GM21526 (cell line): ENCODE measurements around the gene PSMB7.

ENCODE experiments used
- ATAC-seq: cut with Tn5 transposase; IDR thresholded peaks from one replicate; pipeline ENCODE4 v1.9.1; 2021; ENCODE audit warnings: moderate library complexity; ENCODE audit not compliant: unreplicated experiment, low FRiP score

PSMB7 gene

DNA sequence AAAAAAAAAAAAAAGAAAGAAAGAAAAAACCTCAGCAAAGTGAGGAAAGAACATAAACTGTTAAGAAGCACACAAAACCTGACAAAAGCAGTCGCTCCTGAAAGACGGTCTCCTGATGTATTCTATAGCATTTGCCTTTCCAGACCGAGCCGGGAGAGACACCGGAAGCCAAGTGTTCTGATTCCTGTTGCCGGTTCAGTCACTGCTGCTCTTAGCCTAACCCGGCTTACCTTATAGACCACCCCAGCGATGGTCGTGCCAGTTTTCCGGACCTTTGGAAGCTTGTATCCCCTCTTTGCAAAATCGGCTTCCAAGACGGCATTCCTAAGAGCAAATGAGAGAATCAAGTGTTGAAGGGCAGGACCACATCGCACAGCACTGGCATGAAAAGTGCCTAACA, 630 bp downstream of the PSMB7 start:
- ATAC-seq = no peak

DNA sequence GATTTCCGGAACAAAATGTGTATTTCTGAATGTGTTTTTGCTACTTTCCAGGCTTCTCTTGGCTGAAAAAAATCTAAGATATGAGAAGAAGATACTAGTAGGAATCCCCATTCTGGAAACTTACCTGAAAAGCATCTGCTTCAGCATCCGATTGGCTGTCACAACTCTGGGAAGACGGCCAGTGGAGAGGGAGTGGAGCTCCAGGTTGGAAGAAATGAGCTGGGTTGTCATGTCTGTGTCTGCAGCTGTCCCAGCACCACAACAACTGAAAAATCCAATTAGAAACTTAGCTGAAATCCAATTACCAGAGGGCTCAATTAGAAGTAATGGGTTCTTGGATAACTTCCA, 3.0 kb downstream of the PSMB7 start:
- no peak for ATAC-seq

DNA sequence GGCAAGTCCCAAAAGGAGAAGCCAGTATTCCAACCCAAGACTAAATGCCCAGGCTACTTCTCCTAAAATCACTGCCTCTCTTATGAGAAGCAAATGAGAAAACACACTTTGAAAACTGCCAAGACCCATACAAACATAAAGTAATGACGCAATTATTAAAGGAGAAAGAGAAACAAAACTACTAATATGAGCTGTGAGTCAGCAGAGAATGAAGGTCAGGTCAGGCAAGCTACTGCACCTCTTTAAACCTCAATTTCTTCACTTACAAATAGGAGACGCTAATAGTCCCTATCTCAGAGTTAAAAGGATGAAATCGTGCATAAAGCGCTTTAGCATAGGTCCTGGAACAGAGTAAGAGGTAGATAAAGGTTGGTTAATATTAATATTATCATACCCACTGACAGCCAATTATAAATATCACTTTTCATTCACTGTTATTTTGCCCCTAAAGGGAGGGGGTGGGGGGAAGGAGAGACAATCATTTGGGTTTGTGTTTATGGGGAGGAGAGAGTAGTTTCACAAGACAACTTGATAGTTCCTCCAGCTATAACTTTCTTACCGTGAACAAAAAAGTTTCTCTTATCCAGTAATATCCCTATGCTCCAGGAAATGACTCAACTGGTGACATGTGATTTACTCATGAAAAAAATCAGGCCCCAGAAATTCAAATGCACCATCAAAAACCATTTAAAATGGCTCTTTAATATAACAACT, 3.6 kb downstream of the PSMB7 start:
- ATAC-seq = no peak

DNA sequence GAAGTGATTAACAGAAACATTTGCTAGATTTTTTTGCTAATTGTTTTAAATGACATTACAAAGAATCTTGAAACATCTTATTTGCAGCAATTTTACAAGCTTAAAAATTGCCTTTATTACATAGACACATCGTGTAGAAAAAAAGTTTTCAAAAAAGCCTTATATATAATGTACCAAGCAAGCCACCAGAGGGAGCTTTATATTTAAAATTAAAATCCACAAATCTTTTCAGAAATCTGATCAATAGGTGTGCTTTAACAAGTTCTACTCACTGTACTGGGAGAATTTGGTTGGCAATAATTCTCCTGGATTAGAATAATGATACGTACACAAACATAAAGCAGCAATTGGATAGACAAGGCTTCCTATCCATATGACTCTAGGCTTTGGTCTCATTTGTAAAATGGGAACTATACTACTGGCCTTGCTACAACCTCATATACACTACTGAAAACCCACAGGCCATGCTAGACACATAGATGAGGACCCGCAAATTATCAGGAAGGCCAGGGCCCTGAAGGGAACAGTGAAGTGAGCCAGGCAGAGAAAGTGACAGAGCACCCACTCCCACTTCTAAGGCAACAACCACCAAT, 4.8 kb downstream of the PSMB7 start:
- no peak for ATAC-seq

DNA sequence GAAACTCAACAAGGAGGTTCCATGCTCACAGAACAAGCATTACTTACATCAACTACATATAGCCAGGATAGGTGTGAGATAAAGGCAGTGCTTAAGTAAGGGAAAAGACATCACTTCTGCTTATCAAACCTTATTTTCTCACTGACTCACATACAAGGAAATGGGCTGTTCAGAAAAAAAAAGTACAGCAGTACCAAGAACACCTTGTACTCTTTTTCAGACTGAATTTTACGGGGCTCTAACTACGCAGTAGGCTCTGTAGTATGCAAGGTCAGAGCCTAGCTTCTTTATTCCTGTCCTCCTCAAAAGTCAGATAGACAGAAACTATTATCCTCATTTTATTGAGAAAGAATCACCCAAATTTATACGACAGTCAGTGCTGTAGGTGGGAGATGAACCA, 5.8 kb downstream of the PSMB7 start:
- no peak for ATAC-seq

DNA sequence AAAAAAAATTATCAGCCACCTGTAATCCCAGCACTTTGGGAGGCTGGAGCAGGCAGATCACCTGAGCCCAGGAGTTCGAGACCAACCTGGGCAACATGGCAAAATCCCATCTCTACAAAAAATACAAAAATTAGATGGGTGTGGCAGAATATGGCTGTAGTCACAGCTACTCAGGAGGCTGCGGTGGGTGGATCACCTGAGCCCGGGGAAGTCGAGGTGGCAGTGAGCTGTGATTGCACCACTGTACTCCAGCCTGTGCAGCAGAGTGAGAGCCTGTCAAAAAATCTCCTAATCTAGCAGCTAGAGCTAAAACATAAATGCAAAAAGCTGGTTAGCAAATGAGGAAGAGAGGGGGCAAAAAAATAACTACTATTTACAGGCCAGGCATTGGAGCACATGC, 12.0 kb downstream of the PSMB7 start:
- ATAC-seq = no peak

DNA sequence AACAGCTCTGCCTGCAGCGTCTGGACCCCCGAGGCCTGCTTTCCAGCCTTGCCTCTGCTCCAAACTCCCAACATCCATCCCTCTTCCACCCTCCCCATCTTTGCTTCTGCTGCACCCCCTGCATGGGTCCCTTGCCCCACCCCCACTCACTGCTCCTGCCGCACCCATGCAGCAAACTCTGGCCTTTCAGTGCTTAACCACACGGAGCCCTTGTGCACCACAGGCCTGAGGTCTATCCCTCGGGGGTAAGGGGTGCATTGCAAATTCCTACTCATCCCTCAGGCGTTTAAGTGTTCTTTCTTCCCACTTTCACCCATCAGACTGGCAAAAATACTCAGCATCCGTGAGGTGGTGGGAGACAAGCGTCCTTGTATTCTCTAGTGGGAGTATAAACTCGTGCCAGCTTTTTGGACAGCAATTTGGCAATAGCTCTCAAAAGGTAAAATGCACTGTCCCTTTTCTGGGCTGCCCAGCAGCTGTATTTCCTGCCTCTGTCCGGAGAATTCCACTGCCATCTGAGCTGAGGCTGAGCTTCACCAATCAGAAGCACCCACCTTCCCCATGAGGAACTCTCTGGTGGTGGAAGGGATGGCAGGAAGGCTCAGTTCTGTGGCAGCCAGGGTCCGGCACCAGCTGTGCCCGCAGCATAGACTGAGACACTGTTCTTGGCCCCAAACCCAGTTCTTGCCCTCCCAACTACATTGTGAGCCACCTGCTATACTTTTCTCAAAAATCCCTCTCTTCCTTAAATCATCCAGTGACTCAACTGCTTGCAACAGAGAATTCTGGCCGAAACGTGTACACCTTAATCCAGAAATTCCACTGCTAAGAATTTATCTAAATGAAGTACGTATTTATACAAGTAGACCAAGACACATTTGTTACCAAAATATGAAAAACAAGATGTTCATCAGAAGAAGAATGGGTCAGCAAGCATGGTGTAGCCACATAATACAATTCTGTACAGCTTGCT, 15.0 kb downstream of the PSMB7 start:
- no peak for ATAC-seq

DNA sequence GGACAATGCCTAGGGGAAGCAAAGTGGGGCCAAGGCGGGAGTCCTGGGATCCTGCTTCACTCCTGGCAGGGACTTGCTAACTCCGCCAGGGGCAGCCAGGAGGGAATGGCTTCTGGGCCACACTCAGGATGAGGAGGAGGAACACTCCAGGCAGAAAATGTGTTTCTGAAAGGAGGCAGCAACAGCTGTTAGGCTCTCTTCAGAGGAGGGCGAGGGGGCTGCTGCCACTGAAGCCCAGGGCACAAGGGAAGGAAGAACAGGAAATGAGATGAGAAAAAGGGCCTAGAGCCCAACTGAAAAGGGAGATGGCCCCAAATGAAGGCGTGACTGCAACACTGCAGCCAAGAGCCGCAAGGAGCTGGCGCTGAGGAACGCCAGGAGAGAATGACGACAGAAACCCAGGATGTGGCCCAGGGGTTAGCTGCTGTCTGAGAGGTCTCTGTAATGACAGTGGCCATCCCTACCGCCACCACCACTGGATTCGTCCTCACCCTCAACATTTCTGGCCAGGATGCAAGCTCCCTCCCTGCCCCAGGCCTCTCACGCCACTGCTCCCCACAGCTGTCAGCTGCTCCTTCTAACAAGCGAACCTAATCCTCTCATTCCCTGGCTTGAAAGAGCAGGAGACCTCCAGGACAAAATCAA, 15.8 kb downstream of the PSMB7 start:
- ATAC-seq = no peak

DNA sequence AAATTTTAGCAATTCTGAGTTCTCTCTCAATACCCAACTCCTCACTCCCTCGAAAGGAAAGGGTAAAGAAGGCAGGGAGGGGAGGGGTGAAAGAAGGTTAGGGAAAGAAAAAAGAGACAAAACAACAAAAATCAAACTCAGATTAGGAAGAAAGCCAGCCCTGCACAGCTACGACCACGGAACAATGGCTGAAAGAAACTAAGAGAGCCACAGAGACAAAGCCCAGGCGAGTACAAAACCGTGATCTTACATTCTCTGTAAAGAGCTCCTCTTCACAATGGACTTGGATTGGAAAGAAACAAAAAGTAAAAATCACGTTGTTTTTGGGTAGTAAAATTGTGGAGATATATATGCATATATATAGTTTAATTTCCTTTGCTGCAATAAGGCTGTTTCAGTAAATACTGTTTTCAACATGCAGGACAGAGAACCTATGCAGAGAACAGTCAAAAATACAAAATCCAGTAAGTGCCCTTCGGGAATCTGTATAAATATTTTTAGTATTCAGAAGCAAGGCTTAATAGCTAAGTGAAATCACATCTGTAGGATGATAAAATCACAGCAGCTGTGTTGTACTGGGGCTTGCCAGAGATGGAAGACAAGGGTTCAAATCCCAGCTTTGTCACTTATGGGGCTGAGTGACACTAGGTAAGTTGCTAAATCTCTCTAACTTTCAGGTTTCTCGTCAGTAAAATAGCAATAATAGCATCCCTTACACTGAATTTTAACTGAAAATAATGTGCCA, 16.9 kb downstream of the PSMB7 start:
- ATAC-seq = no peak

DNA sequence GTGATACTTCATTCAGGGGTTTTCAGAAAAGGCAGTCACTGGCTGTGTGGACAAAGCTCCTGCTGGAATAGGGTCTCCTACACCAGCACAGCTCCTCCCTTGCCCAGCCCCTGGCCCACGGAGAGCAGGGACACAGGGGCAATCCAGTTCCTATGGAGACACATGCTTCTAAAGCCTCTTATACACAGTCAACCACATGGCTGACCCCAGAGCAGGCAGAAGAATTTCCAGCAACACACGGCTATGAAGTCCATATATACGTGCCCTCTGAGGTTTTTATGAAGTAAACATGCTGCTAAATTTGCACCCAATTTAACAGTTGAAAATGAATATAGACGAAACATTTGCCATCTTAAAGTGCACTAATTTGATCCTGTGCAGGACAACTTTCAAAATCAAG, 19.4 kb downstream of the PSMB7 start:
- no peak for ATAC-seq

DNA sequence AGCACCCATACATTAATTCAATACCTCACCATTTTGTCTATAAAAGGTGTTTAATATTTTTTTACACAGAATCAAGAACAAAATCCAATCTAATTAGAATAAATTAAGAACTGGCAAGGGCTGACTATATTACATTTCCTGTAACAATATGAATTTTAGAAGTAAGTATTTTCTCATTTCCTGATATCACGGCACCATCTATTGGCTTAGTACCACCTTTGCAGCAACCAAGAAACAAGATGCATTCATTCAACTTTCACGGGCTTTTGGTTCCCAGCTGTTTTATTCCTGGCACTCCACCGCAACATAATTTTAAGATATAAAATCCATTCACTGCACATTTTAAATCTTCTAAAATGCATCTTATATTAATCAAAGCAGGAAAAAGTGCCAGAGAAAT, 20.6 kb downstream of the PSMB7 start:
- ATAC-seq = no peak

DNA sequence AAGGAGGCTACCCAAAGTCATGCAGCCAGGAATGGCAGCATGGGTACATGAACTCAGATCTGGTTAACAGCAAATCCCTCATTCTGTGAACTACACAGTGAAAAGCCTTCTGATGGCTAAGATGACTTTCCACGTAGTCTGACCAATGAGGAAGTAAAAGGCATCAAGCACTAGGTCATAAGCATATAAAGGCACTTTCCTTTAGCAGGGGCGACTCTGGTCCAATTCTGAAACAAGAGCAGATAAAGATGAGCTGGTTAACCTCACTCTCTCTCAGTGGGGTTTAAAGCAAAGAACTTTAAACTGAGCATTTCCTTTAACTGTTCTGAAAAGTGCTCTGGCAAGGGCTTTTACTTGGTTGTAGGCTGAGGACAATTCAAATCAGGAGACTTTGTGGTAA, 21.1 kb downstream of the PSMB7 start:
- ATAC-seq = no peak

DNA sequence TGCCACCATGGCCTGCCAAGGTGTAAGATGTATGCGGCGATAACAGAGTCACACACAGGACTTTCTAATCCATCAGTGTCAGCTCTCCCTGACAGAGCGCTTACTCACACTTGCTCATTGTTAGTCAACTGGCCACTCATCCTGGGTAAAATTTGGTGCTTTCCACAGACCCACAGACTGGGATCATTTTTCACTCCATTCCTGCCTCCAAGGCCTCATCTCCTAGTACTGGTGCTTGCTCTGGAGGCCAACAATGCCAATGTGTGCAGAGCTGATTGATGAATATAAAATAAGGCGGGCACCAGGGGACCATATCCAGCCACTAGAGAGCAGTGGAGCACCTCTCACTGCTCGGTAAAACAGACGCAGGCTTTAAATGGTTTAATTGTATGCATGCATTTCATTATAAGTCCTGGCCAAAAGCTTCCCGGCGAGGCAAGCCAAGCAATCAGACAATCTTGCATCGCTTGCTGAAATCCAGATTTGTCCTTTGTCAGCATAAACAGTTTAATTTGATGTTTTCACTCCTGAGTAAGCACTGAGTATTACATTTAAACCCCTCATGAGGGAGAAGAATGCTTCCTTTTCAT, 22.3 kb downstream of the PSMB7 start:
- no peak for ATAC-seq

DNA sequence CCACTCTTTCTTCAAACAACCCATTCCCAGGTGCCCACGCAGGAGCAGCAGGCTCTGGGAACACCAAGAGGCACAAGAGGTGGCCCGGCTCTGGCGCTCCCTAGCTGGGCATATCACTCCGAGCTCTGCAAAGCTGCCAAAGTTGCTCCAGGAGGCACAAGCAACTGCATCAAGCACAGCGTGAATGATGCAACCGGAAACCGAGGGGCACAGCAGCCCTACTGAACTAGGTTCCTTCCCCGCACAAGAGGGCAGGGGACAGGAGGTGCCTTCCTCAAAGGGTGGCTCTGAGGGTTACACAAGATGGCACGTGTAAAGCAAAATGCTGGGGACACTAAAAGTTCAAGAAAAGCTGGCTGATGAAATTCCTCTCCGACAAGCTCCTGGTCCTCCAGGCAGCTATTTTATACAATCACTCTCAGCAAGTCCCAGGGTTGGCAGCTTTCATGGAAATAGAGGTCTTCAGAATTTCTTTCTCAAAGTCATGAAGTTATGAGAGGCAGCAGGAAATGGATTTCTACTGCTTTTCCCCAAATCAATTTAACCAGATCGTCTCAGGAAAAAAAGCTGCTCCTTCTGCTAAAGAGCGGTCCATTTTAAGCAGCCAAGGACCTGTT, 22.9 kb downstream of the PSMB7 start:
- no peak for ATAC-seq

DNA sequence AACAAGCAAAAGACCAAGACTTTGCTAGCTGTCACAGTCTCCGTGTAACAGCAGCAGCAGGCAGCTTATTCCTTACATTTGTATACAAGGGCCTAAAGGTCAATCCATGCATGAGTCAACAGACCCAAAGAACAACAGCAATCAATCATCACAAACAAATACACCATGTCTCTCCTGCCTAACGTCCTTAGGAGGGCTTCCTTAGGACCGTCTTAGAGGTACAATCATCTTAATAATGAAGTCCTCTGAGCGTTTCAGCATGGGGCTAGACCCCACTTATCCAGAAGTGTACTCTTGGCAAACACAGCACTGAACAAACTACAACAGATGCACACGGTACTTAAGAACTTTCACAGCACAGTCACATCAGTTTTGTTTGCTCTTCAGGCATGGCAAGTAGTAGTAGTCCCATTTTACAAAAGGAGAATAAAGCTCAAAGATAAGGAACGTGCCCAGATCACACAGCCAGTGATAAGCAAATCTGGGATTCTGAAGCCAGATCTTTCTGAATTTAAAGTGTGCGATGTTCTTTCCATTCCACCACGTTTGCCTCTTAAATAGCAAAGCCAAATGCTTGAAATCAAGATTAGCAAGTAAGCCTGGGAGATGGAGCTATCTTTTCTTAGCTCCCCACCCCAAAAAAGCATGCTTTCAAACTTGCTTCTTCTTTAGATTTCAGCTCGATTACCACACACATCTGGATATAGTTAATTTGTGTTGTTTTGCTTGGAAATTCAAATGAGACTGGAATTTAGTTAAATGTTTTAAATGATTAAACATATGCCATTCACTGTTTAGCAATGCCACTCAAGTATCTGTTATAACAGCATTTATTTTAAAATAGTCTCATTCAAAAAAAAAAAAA, 24.2 kb downstream of the PSMB7 start:
- ATAC-seq = no peak

DNA sequence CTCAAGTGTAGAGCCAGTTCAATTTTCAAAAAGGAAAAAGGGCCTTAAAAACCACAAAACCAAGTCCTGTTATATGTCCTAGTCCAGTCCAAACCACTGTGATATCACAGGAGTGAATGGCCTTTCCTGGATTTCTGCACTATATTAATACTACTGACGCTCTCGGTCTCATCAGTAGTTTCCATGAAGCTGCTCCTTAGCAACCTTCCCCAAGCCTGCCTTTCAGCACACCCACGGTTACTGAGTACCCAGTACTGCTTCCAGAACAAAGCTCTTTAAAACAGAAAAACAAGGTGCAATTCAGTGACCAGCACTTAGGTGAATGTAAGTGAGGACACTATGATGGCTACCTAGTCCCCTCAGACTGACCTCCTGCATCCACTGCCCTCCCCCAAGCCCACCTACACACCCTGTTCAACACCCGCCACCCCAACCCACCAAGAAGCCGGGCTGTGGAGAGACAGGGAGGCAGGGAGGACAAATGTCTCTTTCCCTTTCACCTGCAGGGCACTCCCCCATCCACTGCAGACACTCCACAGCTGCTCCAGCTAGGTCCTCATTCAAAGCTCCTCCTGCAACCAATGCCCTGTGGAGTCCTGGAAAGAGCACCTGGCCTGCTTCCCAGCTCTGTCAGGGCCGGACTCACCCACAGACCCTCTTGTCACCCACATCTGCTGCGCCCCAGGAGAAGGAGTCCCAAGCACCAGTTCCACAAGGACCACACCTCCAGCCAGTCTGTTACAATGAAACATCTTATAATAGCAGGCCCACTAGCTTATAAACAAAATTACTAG, 25.9 kb downstream of the PSMB7 start:
- ATAC-seq = no peak

DNA sequence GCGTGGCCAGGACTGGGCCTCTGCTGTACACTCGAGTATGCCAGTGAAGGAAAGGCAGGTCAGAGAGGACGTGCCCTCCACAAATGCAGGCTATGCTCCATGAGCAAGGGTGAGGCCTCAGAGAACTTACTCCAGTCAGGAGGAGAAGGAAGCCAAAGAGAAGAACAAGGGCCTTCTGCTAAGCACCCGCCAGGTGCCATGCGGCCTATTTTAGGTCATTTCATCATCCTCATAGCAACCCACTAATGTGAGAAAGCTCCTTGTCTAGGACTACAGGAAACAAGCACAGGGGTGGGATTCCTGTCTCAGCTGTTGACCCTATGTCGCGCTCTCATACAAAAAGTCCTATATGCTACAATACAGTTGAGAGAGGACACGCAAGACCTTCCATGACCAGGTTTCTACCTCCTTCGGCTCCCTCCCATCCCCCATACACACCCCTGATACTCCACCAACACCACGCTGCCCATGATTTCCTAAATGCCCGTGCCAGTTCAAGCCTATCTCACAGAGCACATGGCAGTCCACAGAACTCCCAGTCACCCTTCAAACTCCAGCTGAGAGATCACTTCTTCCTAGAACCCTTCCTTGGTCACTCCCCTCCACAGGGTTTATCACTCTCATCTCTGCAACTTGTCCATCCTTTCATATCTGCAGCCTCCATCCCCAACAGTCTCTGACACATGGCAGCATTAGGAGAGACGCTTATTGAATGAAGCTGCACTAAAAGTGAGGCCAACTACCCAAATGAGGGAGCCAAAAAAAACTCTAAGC, 26.8 kb downstream of the PSMB7 start:
- ATAC-seq = no peak
